MM.1S (cell line): ENCODE data around the gene DOK6.
A peak's percentile ranks its signal among the peaks of the same experiment; 100 is the strongest.

Experiments
- DNase-seq: peaks from one replicate; pipeline ENCODE4 v3.0.0-alpha.2; 2015
- H2AFZ ChIP-seq: fragments of 300-600 bp; sonication (generic); 2 replicates; pipeline ENCODE4 v1.6.0; 2016; ENCODE audit warnings: antibody characterized with exemption, low read length
- H3F3A ChIP-seq: fragments of 300-600 bp; sonication (generic); 2 replicates; pipeline ENCODE4 v1.6.1; 2016; ENCODE audit warnings: mild to moderate bottlenecking, antibody characterized with exemption, low read length, moderate library complexity, mixed read lengths; ENCODE audit not compliant: insufficient read depth
- H3K27ac ChIP-seq: fragments of 300-600 bp; sonication (generic); 2 replicates; pipeline ENCODE4 v1.5.1; 2016; ENCODE audit warnings: mild to moderate bottlenecking, low read length
- H3K27me3 ChIP-seq: fragments of 300-600 bp; sonication (generic); replicated peaks from 2 replicates; pipeline ENCODE4 v1.6.0; 2016; ENCODE audit warnings: low read length; ENCODE audit not compliant: insufficient read depth
- H3K36me3 ChIP-seq: fragments of 300-600 bp; sonication (generic); replicated peaks from 2 replicates; pipeline ENCODE4 v1.6.1; 2016; ENCODE audit warnings: mild to moderate bottlenecking, low read length, mixed read lengths; ENCODE audit not compliant: insufficient read depth
- H3K4me1 ChIP-seq: fragments of 300-600 bp; sonication (generic); 2 replicates; pipeline ENCODE4 v1.6.1; 2016; ENCODE audit warnings: low read length, mixed read lengths
- H3K4me2 ChIP-seq: fragments of 300-600 bp; sonication (generic); 2 replicates; pipeline ENCODE4 v1.6.0; 2016; ENCODE audit warnings: low read depth, low read length
- H3K4me3 ChIP-seq: fragments of 300-600 bp; sonication (generic); 2 replicates; pipeline ENCODE4 v1.5.1; 2016; ENCODE audit warnings: low read length, mixed read lengths
- H3K79me2 ChIP-seq: fragments of 300-600 bp; sonication (generic); 2 replicates; pipeline ENCODE4 v1.6.1; 2016; ENCODE audit warnings: mixed run types, low read length, mixed read lengths
- H3K9ac ChIP-seq: fragments of 300-600 bp; sonication (generic); 2 replicates; pipeline ENCODE4 v1.6.1; 2016; ENCODE audit warnings: low read length, mixed read lengths
- H3K9me2 ChIP-seq: fragments of 300-600 bp; sonication (generic); replicated peaks from 2 replicates; pipeline ENCODE4 v1.6.1; 2016; ENCODE audit warnings: mild to moderate bottlenecking, low read length, mixed read lengths; ENCODE audit not compliant: insufficient read depth
- H3K9me3 ChIP-seq: fragments of 300-600 bp; sonication (generic); replicated peaks from 2 replicates; pipeline ENCODE4 v1.6.1; 2016; ENCODE audit warnings: mild to moderate bottlenecking, low read length, mixed read lengths; ENCODE audit not compliant: insufficient read depth
- H4K20me1 ChIP-seq: fragments of 300-600 bp; sonication (generic); 2 replicates; pipeline ENCODE4 v1.6.1; 2016; ENCODE audit warnings: mild to moderate bottlenecking, low read length, moderate library complexity, mixed read lengths; ENCODE audit not compliant: insufficient read depth
- CTCF ChIP-seq: fragments of 300-600 bp; sonication (generic); IDR thresholded peaks from 2 replicates; pipeline ENCODE4 v1.5.1; 2016; ENCODE audit warnings: antibody characterized with exemption, low read length, mixed read lengths
- EZH2 ChIP-seq: fragments of 300-600 bp; sonication (generic); optimal IDR thresholded peaks from 2 replicates; pipeline ENCODE3; 2017; ENCODE audit warnings: low read depth, mild to moderate bottlenecking, antibody characterized with exemption, low read length, mixed read lengths
- EZH2phosphoT487 ChIP-seq: fragments of 300-600 bp; sonication (generic); IDR thresholded peaks from 2 replicates; pipeline ENCODE4 v1.6.1; 2018; ENCODE audit warnings: antibody characterized with exemption, low read length

Gene DOK6

GRCh38 chr18:69401226-69401971 lies 711 bp downstream of the DOK6 start:
- TF ChIP-seq EZH2phosphoT487 (no peak), EZH2 (no peak), CTCF (no peak)
- no peak for DNase-seq
- no peaks in the 10 kb centered on the region for H4K20me1 ChIP-seq
- H3K4me2 ChIP-seq = peak overlapping the region; percentile 70
- no peak overlapping the region for H3K27ac ChIP-seq
- no peaks in the 10 kb centered on the region for H3K27me3 ChIP-seq
- H3K4me1 ChIP-seq = no peaks in the 10 kb centered on the region
- H3K4me3 ChIP-seq = peak overlapping the region; percentile 48
- H3K9me3 ChIP-seq = no peaks in the 10 kb centered on the region
- no peak overlapping the region for H3K9ac ChIP-seq
- H2AFZ ChIP-seq = peak overlapping the region; percentile 53
- H3K79me2 ChIP-seq = no peaks in the 10 kb centered on the region
- H3K9me2 ChIP-seq = no peaks in the 10 kb centered on the region
- H3F3A ChIP-seq = no peaks in the 10 kb centered on the region
- H3K36me3 ChIP-seq = no peaks in the 10 kb centered on the region

- DNase-seq = no peak
- Histone ChIP-seq H3K79me2 (no peaks in the 10 kb centered on the region), H3K9me3 (no peaks in the 10 kb centered on the region), H3K9ac (no peak overlapping the region), H3K4me2 (peak overlapping the region; percentile 70), H3K27ac (no peak overlapping the region), H3K9me2 (no peaks in the 10 kb centered on the region), H2AFZ (no peak overlapping the region), H3K36me3 (no peaks in the 10 kb centered on the region), H3F3A (no peaks in the 10 kb centered on the region), H3K27me3 (no peaks in the 10 kb centered on the region), H4K20me1 (no peaks in the 10 kb centered on the region), H3K4me3 (peak overlapping the region; percentile 48; the same call in 1 of the 2 replicates), H3K4me1 (no peaks in the 10 kb centered on the region)
- TF ChIP-seq EZH2phosphoT487 (no peak), EZH2 (no peak), CTCF (no peak)
Observed at GRCh38 chr18:69401972-69402532, 1.4 kb downstream of the DOK6 start.

DNA sequence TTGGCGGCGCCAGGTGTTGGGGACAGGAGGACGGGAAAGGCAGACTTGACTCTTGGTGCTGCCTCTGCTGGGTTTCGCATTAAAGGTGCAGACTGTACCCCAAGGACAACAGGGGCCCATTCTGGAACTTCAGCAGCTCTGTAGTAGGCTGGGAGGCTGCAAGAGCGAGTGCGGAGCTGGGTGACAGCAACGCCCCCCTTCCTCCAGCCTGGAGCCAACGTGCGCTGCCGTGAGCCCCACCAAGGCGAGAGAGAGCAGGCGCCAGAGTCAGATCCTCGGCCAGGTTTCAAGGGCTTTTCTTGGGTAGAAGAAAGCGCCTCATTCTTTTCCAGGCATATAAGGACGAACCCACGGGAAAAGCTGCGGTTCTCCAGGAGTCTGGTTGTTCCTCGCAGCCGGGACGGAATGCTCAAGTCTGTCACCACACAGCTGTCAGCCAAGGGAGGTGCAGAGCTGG lies 1.9 kb downstream of the DOK6 start:
- Histone ChIP-seq H3K9ac (no peak overlapping the region), H3F3A (no peaks in the 10 kb centered on the region), H3K27ac (no peak overlapping the region), H3K27me3 (no peaks in the 10 kb centered on the region), H3K79me2 (no peaks in the 10 kb centered on the region), H3K4me3 (no peak overlapping the region), H3K36me3 (no peaks in the 10 kb centered on the region), H4K20me1 (no peaks in the 10 kb centered on the region), H3K9me3 (no peaks in the 10 kb centered on the region), H2AFZ (no peak overlapping the region), H3K4me2 (no peak overlapping the region), H3K4me1 (no peaks in the 10 kb centered on the region), H3K9me2 (no peaks in the 10 kb centered on the region)
- DNase-seq = no peak
- no peak for TF ChIP-seq EZH2phosphoT487
- no peak for TF ChIP-seq EZH2
- no peak for TF ChIP-seq CTCF
